ENCODE measurements around the gene TRMT10C. TPM values are rescaled to one million over a fixed set of nuclear protein-coding genes. Genes with fewer than 3 reads are reported as not detected.
"Not testable (repeated sequence)": the region's sequence is repeated elsewhere in the genome, so short reads cannot be mapped to it uniquely, and the experiment has no call there.

The TRMT10C gene
- total RNA-seq, 1 donor from 2014 or later, result 30.6 TPM

- ATAC-seq (no peak), DNase-seq (no peak)
- intact Hi-C loops (cut with micrococcal nuclease), result no loop called here
Measured at GRCh38 chr3:101542957-101543356, 18.7 kb upstream of the TRMT10C start.

GRCh38 chr3:101544161-101544850, 17.4 kb upstream of the TRMT10C start:
- DNase-seq (no peak), ATAC-seq (no peak)
- intact Hi-C loops (cut with micrococcal nuclease), result no loop called here

GRCh38 chr3:101548527-101549105, 13.1 kb upstream of the TRMT10C start:
- DNase-seq (no peak), ATAC-seq (no peak)
- intact Hi-C loops (cut with micrococcal nuclease), result no loop called here

- peak; percentile 73 for ATAC-seq
- no peak for DNase-seq
- intact Hi-C loops (cut with micrococcal nuclease), result no loop called here
Measured at GRCh38 chr3:101549473-101549872, 12.2 kb upstream of the TRMT10C start.

- DNase-seq; ATAC-seq; intact Hi-C loops (cut with micrococcal nuclease): not testable (repeated sequence)
Measured at GRCh38 chr3:101551359-101552081, 10.1 kb upstream of the TRMT10C start.

- ATAC-seq; intact Hi-C loops (cut with micrococcal nuclease); DNase-seq: not testable (repeated sequence)
Measured at GRCh38 chr3:101553381-101553780, 8.3 kb upstream of the TRMT10C start.

GRCh38 chr3:101556064-101556463, 5.6 kb upstream of the TRMT10C start:
- intact Hi-C loops (cut with micrococcal nuclease), result no loop called here
- no peak for DNase-seq

GRCh38 chr3:101567528-101568317, 6.1 kb downstream of the TRMT10C start:
- intact Hi-C loops (cut with micrococcal nuclease), result no loop called here
- ATAC-seq (no peak), DNase-seq (no peak)

More at GRCh38 chr3:101556064-101556463, 5.6 kb upstream of the TRMT10C start:
- no peak for ATAC-seq

- intact Hi-C loops (cut with micrococcal nuclease), result no loop called here
- ATAC-seq, result no peak
Measured at GRCh38 chr3:101571028-101571895, 9.6 kb downstream of the TRMT10C start.

GRCh38 chr3:101573449-101574387, 12.1 kb downstream of the TRMT10C start, which contains the start of gene PCNP:
Gene PCNP (plus strand): TSS chr3:101574180. CDS start chr3:101574216, 36 bp downstream.
- ATAC-seq (peak; percentile 95), DNase-seq (peak; percentile 99)
- intact Hi-C loops (cut with micrococcal nuclease), result no loop called here

More at GRCh38 chr3:101571028-101571895, 9.6 kb downstream of the TRMT10C start:
- no peak for DNase-seq

- ATAC-seq (peak; percentile 67), DNase-seq (peak; percentile 58)
- intact Hi-C loops (cut with micrococcal nuclease), result no loop called here
Measured at GRCh38 chr3:101574388-101575112, 12.9 kb downstream of the TRMT10C start.

- DNase-seq (no peak), ATAC-seq (no peak)
- intact Hi-C loops (cut with micrococcal nuclease), result no loop called here
Measured at GRCh38 chr3:101577286-101577685, 15.6 kb downstream of the TRMT10C start.

- DNase-seq, result no peak
- ATAC-seq, result no peak
- intact Hi-C loops (cut with micrococcal nuclease), result no loop called here
Measured at GRCh38 chr3:101588616-101589015, 26.9 kb downstream of the TRMT10C start.

- ATAC-seq (no peak), DNase-seq (no peak)
- intact Hi-C loops (cut with micrococcal nuclease), result no loop called here
Measured at GRCh38 chr3:101591071-101591470, 29.4 kb downstream of the TRMT10C start.

- DNase-seq (no peak), ATAC-seq (no peak)
- intact Hi-C loops (cut with micrococcal nuclease), result no loop called here
Measured at GRCh38 chr3:101602731-101603130, 41.1 kb downstream of the TRMT10C start.

- no peak for DNase-seq
- no peak for ATAC-seq
- intact Hi-C loops (cut with micrococcal nuclease), result no loop called here
Measured at GRCh38 chr3:101603184-101603583, 41.5 kb downstream of the TRMT10C start.

- ATAC-seq; DNase-seq; intact Hi-C loops (cut with micrococcal nuclease): not testable (repeated sequence)
Measured at GRCh38 chr3:101605398-101605797, 43.7 kb downstream of the TRMT10C start.
